Stomach (tissue), 4 donors: Measurements from ENCODE around the gene BASP1.

Experiments used
- POLR2AphosphoS5 ChIP-seq, 3 donors: sonication (generic); formaldehyde crosslinking; IDR thresholded peaks; one replicate each; pipeline ENCODE4 v1.6.1; 2016; ENCODE audit warnings: antibody characterized with exemption in 3 of 3
- TF ChIP-seq, protein P1 (sequence below), 7 experiments: fragments of 450-650 bp in 4 of 7; fragments of 200-600 bp in 3 of 7; sonication (generic) in 3 of 7; IDR thresholded peaks; one replicate each; pipeline ENCODE4 v1.5.1; 2016 to 2019; ENCODE audit warnings: antibody characterized with exemption in 7 of 7, control low read depth in 2 of 7, mild to moderate bottlenecking in 1 of 7

DNA sequence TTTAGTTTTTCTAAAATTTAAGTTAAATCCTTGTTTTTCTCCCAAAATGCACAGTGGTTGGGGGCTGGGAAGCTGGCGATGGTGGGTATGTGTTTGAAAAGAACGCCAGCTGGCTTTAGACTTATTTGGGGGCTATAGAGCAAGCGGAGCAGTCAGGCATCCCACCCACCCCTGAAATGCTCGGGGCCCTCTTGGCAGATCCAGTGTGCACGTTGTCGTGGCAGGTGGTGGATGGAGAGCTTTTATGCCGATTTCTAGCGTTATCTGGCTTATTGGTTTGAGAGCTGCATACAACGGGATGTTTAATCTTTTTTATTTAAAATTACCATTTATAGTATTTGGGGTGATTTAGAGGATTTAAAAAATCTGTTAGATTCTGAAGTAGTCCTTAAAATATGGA, 8.1 kb downstream of the BASP1 start:
- TF ChIP-seq, protein P1, sequence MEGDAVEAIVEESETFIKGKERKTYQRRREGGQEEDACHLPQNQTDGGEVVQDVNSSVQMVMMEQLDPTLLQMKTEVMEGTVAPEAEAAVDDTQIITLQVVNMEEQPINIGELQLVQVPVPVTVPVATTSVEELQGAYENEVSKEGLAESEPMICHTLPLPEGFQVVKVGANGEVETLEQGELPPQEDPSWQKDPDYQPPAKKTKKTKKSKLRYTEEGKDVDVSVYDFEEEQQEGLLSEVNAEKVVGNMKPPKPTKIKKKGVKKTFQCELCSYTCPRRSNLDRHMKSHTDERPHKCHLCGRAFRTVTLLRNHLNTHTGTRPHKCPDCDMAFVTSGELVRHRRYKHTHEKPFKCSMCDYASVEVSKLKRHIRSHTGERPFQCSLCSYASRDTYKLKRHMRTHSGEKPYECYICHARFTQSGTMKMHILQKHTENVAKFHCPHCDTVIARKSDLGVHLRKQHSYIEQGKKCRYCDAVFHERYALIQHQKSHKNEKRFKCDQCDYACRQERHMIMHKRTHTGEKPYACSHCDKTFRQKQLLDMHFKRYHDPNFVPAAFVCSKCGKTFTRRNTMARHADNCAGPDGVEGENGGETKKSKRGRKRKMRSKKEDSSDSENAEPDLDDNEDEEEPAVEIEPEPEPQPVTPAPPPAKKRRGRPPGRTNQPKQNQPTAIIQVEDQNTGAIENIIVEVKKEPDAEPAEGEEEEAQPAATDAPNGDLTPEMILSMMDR (IDR thresholded peaks at IDR 0.05): no peak
- TF ChIP-seq POLR2AphosphoS5 (IDR thresholded peaks at IDR 0.05): no peak
